Kidney epithelial cell (primary cell): ENCODE results near the gene CBLN2. TPM values are rescaled to one million over a fixed set of nuclear protein-coding genes. Genes with fewer than 3 reads are reported as not detected.
A peak's percentile ranks its signal among the peaks of the same experiment; 100 is the strongest.

Experiments
- DNase-seq: peaks from one replicate; pipeline ENCODE4 v3.0.0-alpha.2; 2010; ENCODE audit warnings: low read depth
- H3K27me3 ChIP-seq: 2 replicates; pipeline ENCODE4 v1.6.0; 2011; ENCODE audit warnings: low read length; ENCODE audit not compliant: control insufficient read depth, insufficient read depth
- H3K36me3 ChIP-seq: 2 replicates; pipeline ENCODE4 v1.5.1; 2011; ENCODE audit warnings: low read length; ENCODE audit not compliant: control insufficient read depth, insufficient read depth
- H3K4me3 ChIP-seq: 2 replicates; pipeline ENCODE4 v1.5.1; 2011; ENCODE audit warnings: low read depth, mild to moderate bottlenecking, control low read depth, low read length
- total RNA-seq: library from RNA; depleted of rRNA; stranded (reverse); fragments of >200 nt; gene quantifications from 2 replicates; pipeline ENCODE4 v1.2.3, GENCODE V29; 2015
- TF ChIP-seq, protein P1 (sequence below): IDR thresholded peaks from 2 replicates; pipeline ENCODE4 v1.5.1; 2011; ENCODE audit warnings: mild to moderate bottlenecking, moderate library complexity, low read length, control low read depth, inconsistent platforms; ENCODE audit not compliant: insufficient read depth, poor library complexity, severe bottlenecking

CBLN2 gene
- total RNA-seq, result 0.04 TPM in 1 of 2 replicates, not detected in the other

DNA sequence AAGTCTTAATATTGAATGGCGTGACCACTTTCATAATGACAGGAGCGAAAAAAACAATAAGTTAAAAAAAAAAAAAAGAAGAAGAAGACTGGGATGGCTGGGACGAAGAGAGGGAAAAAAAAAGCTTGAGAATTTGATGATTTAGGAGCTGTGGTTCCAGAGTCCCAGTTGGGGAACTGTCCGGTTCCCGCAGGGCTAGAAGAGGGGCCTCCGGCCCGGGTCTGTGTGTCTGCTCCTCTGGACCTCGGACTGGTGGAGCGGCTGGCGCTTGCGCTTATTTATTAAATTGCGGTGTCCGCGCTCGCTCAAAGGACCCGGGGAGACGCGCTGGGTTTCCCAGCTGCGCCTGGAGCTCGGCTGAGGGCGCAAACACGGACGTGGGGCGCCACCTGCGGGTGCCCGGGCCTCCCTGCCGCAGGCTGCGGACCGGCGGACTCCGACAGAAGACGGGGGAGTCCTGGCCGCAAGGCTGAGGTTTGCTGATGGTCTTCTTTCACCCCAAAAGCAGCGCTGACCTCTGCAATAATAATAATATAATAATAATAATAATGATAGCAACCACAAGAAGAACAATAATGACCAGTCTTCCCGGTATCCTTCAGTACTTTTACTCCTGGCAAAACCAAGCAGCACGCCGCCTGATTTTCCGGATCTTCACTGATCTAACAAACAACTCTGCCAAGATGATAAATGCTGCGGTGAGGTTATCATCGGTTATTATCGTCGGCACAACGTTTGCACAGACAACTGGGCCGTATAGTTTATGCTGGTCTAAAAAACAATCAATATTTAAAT lies at the start of gene CBLN2:
Gene CBLN2 (minus strand): TSS at position 251 of the 795 bp plus-strand sequence. CDS start 2,182 bp downstream, outside the sequence.
- DNase-seq, result no peak
- Histone ChIP-seq H3K27me3 (peaks cover 39% of the 10 kb centered on the region), H3K4me3 (no peak within 1 kb of the TSS), H3K36me3 (no peaks in the 10 kb centered on the region)
- TF ChIP-seq, protein P1, sequence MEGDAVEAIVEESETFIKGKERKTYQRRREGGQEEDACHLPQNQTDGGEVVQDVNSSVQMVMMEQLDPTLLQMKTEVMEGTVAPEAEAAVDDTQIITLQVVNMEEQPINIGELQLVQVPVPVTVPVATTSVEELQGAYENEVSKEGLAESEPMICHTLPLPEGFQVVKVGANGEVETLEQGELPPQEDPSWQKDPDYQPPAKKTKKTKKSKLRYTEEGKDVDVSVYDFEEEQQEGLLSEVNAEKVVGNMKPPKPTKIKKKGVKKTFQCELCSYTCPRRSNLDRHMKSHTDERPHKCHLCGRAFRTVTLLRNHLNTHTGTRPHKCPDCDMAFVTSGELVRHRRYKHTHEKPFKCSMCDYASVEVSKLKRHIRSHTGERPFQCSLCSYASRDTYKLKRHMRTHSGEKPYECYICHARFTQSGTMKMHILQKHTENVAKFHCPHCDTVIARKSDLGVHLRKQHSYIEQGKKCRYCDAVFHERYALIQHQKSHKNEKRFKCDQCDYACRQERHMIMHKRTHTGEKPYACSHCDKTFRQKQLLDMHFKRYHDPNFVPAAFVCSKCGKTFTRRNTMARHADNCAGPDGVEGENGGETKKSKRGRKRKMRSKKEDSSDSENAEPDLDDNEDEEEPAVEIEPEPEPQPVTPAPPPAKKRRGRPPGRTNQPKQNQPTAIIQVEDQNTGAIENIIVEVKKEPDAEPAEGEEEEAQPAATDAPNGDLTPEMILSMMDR, result peak; percentile 96

DNA sequence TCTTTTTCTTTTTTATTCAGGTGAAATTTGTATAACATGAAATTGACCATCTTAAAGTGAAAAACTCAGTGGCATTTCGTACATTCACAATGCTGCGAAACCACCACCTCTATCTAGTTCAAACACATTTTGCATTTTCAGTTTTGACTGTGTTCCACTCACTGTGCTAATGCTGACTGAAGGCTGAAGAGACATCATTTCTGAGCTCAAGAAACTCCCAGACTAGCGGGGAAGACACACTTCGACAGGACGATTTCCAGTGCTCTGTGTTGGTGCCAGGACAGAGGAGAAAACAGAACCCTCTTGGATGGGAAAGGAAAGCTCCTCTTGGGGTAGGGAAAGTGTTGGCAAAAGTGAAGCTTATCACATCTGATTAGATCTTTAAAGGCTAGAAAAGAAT lies 44.2 kb upstream of the CBLN2 start:
- Histone ChIP-seq H3K36me3 (no peaks in the 10 kb centered on the region), H3K27me3 (no peaks in the 10 kb centered on the region), H3K4me3 (no peak overlapping the region)
- TF ChIP-seq, protein P1, result no peak
- no peak for DNase-seq

DNA sequence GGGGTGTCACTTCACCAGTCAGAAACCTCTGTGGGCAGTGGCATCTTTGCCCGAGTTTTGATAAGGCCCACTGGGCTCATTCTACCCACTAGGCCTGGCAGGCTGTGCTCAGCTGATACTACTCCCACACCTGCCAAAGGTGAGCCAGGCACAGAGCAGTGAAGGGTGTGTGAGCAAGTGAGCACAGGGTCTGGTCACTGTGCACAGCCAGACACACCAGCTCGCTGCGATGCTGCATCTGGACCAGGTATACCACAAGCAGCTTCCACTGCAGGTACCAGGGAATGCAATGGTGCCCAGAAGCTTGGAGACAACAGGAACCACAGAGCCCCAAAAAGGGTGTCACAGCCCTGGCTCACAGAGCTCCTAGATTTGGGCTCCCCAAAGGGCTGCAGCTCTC lies 40.6 kb upstream of the CBLN2 start:
- H3K27me3 ChIP-seq, result no peaks in the 10 kb centered on the region
- H3K36me3 ChIP-seq, result no peaks in the 10 kb centered on the region
- H3K4me3 ChIP-seq, result no peak overlapping the region
- TF ChIP-seq, protein P1, result no peak
- DNase-seq, result no peak

DNA sequence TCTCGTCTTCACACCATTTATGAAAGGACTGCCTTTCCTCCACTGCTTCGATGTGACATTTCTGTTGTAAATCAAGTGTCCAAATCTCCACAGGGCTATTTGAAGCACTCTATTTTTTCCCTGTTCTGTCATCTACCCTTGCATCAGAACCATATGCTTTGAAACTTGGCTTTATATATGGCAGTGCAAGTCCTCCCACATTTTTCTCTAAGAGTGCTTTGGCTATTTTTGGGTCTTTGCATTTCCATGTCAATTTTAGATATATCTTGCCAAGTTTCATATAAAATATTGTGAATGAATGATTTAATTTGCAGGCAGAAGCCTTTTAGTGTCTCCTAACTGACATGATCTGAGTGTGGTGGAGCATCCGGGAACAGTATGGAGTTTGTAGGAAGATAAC lies 37.8 kb upstream of the CBLN2 start:
- Histone ChIP-seq H3K27me3 (no peaks in the 10 kb centered on the region), H3K36me3 (no peaks in the 10 kb centered on the region), H3K4me3 (no peak overlapping the region)
- TF ChIP-seq, protein P1, result no peak
- DNase-seq, result no peak

DNA sequence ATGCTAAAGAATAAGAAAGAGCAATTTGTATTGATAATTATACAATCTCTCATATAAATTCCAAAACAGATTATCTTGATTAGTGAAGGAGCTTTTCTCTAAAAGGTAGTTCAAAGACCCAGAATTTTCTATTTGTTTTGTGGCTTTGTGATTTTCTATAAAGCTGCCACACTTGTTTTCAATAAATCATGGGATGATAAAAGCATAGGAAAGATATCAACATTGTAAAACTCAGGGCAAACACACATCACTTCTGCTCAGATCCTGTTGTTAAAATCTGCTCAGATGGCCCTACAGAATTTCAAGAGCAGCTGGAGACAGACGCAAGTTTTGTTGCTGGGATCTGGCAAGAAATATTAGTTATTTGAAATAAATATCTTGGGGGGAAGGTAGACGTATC lies 28.8 kb upstream of the CBLN2 start:
- Histone ChIP-seq H3K27me3 (no peaks in the 10 kb centered on the region), H3K4me3 (no peak overlapping the region), H3K36me3 (no peaks in the 10 kb centered on the region)
- no peak for DNase-seq
- TF ChIP-seq, protein P1, result no peak

DNA sequence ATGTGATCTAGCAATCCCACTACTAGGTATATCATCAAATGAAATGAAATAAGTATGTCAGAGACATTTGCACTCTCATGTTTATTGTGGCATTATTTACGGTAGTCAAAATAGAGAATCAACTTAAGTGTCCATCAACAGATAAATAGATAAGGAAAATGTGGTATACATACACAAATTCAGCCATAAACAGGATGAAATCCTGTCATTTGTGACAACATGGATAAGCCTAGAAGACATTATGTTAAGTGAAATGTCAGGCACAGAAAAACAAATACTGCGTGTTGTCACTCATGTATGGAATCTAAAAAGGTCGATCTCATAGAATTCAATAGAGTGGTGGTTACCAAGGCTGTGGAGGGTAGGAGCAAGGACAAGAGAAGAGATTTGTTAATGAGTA lies 22.1 kb upstream of the CBLN2 start:
- no peaks in the 10 kb centered on the region for H3K27me3 ChIP-seq
- H3K4me3 ChIP-seq, result no peak overlapping the region
- no peak for DNase-seq
- TF ChIP-seq, protein P1, result no peak
- H3K36me3 ChIP-seq, result no peaks in the 10 kb centered on the region
